ENCODE measurements around the gene CTNNA1.

CTNNA1 gene

GRCh38 chr5:138850865-138851435 is 97.7 kb downstream of the CTNNA1 start:
- DNase-seq (ENCODE audit: low read depth in 2 of 2): no peak

- DNase-seq (ENCODE audit: low read depth in 2 of 2): no peak
Measured at GRCh38 chr5:138853132-138853531, 99.9 kb downstream of the CTNNA1 start.

GRCh38 chr5:138867011-138867410 is 113.8 kb downstream of the CTNNA1 start:
- no peak for DNase-seq (ENCODE audit: low read depth in 2 of 2)

- DNase-seq (ENCODE audit: low read depth in 2 of 2): no peak
Measured at GRCh38 chr5:138869038-138869437, 115.8 kb downstream of the CTNNA1 start.

GRCh38 chr5:138869763-138870500 is 116.7 kb downstream of the CTNNA1 start:
- DNase-seq (ENCODE audit: low read depth in 2 of 2): peak in 1 of 2 donors; percentile 4

- DNase-seq (ENCODE audit: low read depth in 2 of 2): no peak
Measured at GRCh38 chr5:138870611-138871010, 117.4 kb downstream of the CTNNA1 start.

- no peak for DNase-seq (ENCODE audit: low read depth in 2 of 2)
Measured at GRCh38 chr5:138872841-138873465, 119.7 kb downstream of the CTNNA1 start.

GRCh38 chr5:138873466-138874221 is 120.4 kb downstream of the CTNNA1 start:
- DNase-seq (ENCODE audit: low read depth in 2 of 2): no peak

GRCh38 chr5:138874241-138874640 is 121.0 kb downstream of the CTNNA1 start:
- no peak for DNase-seq (ENCODE audit: low read depth in 2 of 2)

- no peak for DNase-seq (ENCODE audit: low read depth in 2 of 2)
Measured at GRCh38 chr5:138874771-138875551, 121.7 kb downstream of the CTNNA1 start, which contains the start of gene LRRTM2. TSS of gene LRRTM2 (minus strand) at chr5:138875335. CDS start at chr5:138874911, 424 bp downstream.

- no peak for DNase-seq (ENCODE audit: low read depth in 2 of 2)
Measured at GRCh38 chr5:138875552-138875875, 122.3 kb downstream of the CTNNA1 start.

GRCh38 chr5:138875946-138876345 is 122.7 kb downstream of the CTNNA1 start:
- DNase-seq (ENCODE audit: low read depth in 2 of 2): no peak

- DNase-seq (ENCODE audit: low read depth in 2 of 2): no peak
Measured at GRCh38 chr5:138876811-138877210, 123.6 kb downstream of the CTNNA1 start.

- no peak for DNase-seq (ENCODE audit: low read depth in 2 of 2)
Measured at GRCh38 chr5:138878437-138879235, 125.4 kb downstream of the CTNNA1 start.

GRCh38 chr5:138883211-138883610 is 130.0 kb downstream of the CTNNA1 start:
- no peak for DNase-seq (ENCODE audit: low read depth in 2 of 2)

- DNase-seq (ENCODE audit: low read depth in 2 of 2): no peak
Measured at GRCh38 chr5:138884094-138884493, 130.9 kb downstream of the CTNNA1 start.

GRCh38 chr5:138884554-138884953 is 131.3 kb downstream of the CTNNA1 start:
- no peak for DNase-seq (ENCODE audit: low read depth in 2 of 2)

- no peak for DNase-seq (ENCODE audit: low read depth in 2 of 2)
Measured at GRCh38 chr5:138889994-138890393, 136.8 kb downstream of the CTNNA1 start.

GRCh38 chr5:138890644-138891043 is 137.4 kb downstream of the CTNNA1 start:
- no peak for DNase-seq (ENCODE audit: low read depth in 2 of 2)

GRCh38 chr5:138895918-138896317 is 142.7 kb downstream of the CTNNA1 start:
- no peak for DNase-seq (ENCODE audit: low read depth in 2 of 2)

GRCh38 chr5:138898299-138898698 is 145.1 kb downstream of the CTNNA1 start:
- no peak for DNase-seq (ENCODE audit: low read depth in 2 of 2)
